ENCODE results near the gene TXLNB. TPM values are rescaled to one million over a fixed set of nuclear protein-coding genes. Genes with fewer than 3 reads are reported as not detected.
"Not testable (repeated sequence)": the region's sequence is repeated elsewhere in the genome, so short reads cannot be mapped to it uniquely, and the experiment has no call there.

TXLNB gene
- polyA plus RNA-seq, 4 donors: 1.3 to 2.2 (median 1.8) TPM

DNA sequence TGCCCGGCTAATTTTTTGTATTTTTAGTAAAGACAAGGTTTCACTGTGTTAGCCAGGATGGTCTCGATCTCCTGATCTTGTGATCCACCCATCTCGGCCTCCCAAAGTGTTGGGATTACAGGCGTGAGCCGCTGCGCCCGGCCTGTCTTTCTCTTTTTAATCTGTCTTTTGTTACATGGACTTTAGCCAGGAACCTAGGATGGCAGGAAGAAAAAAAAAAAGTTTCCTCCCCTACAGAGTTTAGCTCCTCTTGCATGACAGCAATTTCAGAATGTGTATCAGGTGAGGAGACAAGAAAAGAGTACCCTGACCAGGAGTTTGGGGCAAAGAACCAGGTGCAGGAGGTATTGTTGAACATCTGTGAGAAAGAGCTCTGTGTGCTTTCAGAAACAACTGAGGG lies 21.4 kb upstream of the TXLNB start:
- DNase-seq (ENCODE audit: low read depth in 4 of 4, low spot score in 3 of 4): no peak

DNA sequence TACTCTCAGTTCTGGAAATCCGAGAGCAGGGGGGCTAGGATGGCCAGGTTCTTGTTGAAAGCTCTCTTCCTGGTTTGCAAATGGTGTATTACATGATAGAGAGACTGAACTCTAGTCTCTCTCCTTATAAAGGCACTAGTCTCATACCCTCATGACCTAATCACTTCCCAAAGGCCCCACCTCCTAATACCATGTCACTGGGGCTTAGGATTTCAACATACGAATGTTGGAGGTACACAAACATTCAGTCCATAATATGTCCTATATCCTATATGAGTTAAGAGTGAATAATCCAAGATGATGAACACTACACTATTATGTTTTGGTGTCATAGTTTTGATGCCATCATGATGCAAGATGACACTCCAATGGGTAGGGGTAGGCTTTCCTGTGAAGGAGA lies 20.0 kb upstream of the TXLNB start:
- DNase-seq (ENCODE audit: low read depth in 4 of 4, low spot score in 3 of 4): no peak

DNA sequence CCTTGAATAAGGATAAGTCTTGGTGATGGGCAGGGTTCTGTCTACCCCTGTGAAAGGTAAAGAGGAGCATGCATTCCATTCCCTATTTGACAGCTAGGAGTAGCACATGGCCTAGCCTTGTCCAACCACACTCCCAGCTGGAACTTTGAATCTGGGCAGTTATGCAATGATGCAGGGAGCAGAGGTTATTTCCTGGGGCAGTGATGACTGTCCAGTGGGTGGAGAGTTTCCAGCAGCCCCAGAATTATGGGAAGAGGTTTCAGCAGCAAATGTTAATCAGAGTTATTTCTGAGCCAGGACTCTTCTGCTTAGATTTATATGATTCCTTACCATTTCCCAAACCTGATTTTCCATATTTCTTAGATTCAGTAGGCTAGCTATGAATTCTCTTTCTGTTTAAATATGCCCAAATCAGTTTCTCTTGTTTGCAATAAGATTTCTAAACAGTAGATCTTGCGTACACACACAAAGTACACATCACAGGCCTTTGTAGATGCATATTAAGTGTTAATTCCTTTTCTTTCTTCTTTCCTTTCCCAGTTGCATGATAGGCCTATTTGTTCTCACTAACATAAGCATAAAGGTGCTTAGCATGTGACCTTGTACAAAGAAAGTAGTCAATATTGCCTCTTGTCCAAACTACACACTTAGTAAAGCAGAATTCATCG lies 17.3 kb upstream of the TXLNB start:
- DNase-seq (ENCODE audit: low read depth in 4 of 4, low spot score in 3 of 4): no peak

DNA sequence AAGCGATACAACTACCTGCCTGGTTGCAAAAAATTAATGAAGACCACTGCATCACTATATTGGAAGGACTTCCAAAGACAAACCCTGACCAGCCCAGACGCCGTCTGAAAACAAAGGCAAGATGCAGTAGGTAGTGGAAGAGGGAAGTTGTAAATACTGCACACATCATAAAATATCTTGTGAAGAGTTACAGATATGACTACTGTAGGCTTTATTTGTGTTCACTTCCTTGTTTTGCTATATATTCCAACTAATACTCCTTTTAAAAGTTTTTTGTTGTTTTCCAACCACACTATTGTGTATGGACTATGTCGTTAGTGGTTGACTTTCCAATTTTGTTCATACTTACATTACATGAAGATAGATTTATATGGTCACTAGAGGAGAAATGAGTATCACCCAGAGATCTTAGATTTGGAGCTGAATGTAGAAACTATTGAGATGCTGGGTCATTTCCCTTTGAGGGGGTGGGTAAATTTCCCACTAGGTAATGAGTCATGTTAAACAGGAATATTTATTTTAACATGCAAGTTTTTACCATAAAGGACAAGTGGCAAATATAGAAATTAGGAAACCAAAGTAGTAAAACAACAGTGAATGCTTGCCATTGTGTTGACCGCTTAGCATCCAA lies 16.6 kb upstream of the TXLNB start:
- no peak for DNase-seq (ENCODE audit: low read depth in 4 of 4, low spot score in 3 of 4)

DNA sequence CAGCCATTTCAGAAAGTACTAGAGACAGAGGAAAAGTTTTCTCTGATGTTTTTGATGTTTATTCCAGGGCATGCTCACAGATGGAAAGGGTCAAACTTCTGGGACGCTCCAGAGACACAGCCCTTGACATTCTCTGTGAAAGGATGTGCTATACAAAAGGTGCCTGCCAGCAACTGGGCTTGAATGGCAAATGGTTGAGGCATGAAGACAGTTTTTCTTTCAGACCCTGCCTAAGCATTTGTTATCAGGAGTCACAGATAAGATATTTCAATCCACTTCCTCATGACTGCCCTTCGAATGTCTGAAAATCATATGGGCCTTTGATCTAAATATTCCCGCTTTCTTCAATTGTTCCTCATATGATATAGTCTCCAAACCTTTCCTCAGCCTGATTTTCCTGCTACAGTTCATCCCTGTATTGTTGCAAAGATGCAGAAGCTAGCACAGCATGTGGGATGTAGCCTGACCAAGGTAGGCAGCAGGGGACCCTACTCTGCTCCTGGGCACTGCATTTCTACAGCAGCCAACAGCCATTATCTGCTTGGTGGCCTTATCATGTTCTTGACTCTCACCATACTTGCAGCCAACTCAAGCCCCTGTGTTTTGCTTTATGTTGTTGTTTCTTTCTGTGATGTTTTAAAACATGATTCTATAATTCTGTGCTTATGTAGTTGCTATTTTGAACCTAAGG lies 14.6 kb upstream of the TXLNB start:
- no peak for DNase-seq (ENCODE audit: low read depth in 4 of 4, low spot score in 3 of 4)

DNA sequence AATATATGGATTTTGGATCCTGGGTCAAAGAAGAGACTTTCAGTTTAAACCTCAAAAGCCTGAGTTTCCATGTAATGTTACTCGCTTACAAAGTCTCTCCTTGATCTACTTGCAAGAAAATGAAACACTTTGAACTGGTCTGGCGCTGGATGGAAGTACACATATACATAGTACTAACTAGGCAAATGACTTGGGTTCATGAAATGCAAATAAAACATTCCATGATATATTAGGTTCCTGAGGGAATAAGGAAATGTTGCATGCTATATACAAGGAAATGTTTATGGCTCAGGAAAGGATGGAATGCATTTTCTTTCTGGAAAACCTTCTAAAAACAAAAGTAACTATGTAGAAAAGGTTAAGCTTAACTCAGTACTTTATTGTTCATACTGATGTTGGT lies 11.4 kb upstream of the TXLNB start:
- peak in 1 of 4 donors; percentile 38 for DNase-seq (ENCODE audit: low read depth in 4 of 4, low spot score in 3 of 4)

DNA sequence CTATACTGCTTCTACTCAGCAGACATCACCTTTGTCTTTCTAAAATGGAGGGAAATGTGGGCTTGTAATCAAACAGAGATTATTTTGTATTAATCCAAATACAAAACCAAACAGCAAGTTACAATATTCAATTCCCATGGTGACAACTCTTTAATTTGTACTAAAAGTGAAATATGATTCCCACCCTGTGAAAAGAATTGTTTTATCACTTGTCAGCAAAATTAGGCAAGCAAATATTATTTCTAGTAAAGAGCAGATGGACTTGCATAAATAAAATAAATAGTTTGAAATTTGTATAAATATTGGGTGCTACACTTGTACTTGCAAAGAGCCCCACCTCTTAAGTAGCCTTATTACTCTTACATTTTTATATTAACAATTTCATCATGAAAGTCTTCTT lies 6.1 kb upstream of the TXLNB start:
- no peak for DNase-seq (ENCODE audit: low read depth in 4 of 4, low spot score in 3 of 4)

DNA sequence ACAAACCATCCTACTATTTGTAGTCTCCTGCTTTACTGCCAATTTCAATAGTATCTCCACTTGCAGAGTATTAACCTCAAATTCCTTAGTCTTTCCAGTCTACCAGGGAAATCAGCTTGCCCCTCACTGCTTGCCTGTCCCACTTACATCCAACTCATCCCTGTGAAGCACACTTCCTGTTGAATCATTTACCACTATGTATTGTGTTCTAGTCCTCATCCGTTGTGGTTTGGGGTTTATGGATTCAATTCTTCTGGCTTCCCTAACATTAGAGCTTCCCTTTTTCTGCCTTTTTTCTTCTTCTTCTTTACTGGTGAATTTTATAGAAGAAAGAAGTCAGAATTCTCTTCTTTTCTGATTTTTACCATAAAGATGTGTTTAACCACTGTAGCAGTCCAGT lies 5.1 kb upstream of the TXLNB start:
- no peak for DNase-seq (ENCODE audit: low read depth in 4 of 4, low spot score in 3 of 4)

DNA sequence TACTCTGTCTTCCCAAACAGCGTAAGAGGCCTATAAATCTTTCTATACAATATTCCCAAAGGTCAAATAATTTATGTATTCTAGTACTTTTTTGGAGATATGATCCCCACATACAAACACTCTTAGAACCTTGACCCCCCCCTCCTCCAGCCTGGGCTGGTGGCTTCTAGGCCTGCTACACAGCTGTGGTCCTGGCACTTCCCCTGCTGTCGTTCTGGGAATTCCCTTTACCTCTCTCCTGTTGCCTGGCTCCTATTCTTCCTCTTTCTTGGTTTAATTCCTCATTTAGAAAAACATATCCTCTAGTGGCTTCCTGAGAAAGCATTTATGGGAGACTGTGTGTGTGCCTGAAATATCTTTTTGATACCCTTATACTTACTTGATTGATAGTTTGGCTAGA lies 4.1 kb upstream of the TXLNB start:
- no peak for DNase-seq (ENCODE audit: low read depth in 4 of 4, low spot score in 3 of 4)

DNA sequence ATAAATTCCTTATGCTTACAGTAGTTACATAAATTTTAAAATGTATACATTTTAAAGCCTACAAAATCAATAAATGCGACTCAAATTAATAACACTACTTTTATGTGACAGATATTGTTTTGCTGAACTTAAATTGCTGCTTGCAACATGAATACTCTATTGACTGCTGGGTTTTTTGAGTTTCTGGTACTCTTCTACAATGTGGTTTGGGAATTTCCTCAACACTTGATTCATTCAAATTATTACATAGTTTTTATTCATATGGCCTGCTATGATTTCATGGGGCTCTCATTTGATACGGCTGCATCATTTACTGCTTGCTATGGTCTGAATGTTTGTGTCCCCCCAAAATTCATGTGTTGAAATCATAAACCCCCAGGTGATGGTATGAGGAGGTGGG lies 2.3 kb upstream of the TXLNB start:
- DNase-seq (ENCODE audit: low read depth in 4 of 4, low spot score in 3 of 4): no peak

DNA sequence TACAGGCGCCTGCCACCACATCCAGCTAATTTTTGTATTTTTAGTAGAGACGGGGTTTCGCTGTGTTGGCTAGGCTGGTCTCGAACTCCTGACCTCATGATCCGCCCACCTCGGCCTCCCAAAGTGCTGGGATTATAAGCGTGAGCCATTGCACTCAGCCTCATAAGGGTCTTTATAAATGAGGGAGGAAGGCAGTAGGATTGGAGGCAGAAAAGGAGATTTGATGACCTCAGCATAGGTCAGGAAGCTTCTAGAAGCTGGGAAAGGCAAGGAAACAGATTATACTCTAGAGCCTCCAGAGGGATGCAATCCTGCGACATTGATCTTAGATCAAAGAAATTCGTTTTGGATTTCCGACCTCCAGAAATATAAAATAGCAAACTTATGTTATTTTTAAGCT lies 1.4 kb upstream of the TXLNB start:
- not testable (repeated sequence) for DNase-seq (ENCODE audit: low read depth in 4 of 4, low spot score in 3 of 4)

DNA sequence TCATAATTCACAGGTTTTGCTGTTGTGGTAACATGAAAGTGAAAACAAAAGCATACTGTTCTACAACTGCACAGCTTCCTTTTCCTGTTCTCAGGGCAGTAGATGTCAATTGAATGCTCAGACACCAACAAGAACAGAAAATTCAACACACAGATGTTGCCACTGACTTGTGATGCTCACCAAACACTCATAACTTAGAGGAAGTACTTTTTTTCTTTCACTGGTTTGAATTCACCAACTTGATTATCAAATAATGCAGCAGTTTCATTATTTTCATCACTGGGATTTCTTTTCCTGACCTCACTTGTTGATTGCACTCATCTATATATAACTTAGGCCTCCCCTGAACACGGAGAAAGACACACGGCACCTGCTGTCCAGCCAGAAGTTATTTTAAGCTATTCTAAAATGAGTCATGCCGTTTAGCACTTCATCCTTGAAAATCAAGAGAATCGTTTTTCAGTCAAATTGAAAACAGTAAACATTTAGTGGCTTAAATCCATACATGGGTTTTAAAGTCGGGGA lies 949 bp downstream of the TXLNB start:
- DNase-seq (ENCODE audit: low read depth in 4 of 4, low spot score in 3 of 4): peak in 1 of 4 donors; percentile 10

DNA sequence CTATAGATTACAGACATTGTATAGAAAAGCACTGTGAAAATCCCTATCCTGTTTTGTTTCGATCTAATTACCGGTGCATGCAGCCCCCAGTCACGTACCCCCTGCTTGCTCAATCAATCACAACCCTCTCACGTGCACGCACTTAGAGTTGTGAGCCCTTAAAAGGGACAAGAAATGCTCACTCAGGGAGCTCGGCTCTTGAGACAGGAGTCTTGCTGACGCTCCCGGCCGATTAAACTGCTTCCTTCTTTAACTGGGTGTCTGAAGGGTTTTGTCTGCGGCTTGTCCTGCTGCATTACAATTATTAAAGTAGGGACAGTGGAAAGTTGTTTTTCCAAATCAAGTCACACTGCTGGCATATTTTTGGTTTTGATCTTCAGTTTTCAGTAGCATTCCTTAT lies 2.6 kb downstream of the TXLNB start:
- DNase-seq (ENCODE audit: low read depth in 4 of 4, low spot score in 3 of 4): no peak

DNA sequence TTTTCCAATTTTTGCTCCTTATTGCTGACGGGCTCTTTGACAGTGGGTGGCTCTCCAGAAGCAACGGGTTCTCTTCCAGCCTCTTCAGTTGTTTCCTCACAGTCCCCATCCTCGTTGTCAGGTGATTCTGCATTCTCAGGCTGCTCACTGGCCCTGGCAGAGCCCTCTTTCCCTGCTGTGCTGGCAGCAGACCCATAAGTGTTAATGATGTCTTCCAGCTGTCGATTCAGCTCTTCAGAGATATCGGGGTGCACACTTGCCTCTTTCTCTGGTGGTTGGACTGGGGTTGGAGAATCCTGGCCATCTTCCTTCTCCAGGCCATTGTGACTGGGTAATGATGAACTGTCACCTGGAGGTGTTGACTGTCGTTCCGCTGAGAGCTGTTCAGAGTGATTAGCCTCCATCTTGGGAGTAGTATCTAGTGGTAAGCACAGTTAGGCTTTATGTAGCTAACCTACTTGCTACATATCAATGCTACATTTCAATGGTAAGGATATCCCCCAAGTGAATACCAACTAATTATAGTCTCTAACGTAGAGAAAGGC lies 3.2 kb downstream of the TXLNB start:
- DNase-seq (ENCODE audit: low read depth in 4 of 4, low spot score in 3 of 4): no peak

DNA sequence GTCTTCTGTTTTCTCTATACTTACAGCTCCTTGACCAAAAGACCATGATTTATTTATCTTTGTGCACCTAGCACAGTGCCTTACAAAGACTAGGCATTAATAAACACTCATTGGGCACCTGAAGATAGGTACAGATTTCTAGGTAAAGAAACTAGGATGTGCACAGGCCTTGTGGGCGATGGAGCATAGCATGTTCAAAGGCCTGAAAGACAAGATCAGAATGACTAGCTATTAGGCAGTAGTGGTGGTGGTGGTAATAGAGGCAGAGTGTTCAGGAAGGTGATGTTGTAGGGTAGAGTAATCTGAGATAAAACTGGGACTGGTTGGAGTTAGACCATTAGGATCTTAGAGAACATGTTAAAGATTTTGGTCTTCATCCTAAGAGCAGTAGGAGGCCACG lies 3.9 kb downstream of the TXLNB start:
- DNase-seq (ENCODE audit: low read depth in 4 of 4, low spot score in 3 of 4): no peak

DNA sequence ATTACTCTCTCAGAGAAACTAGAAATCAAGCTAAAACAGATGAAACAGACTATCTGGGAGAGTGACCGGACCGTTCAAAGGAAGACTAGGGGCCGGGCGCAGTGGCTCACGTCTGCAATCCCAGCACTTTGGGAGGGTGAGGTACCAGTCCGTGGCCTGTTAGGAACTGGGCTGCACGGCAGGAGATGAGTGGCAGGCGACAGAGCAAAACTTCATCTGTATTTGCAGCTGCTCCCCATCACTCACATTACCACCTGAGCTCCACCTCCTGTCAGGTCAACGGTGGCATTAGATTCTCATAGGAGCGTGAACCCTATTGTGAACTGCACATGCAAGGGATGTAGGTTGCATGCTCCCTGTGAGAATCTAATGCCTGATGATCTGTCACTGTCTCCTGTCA lies 5.4 kb downstream of the TXLNB start:
- DNase-seq (ENCODE audit: low read depth in 4 of 4, low spot score in 3 of 4): not testable (repeated sequence)

DNA sequence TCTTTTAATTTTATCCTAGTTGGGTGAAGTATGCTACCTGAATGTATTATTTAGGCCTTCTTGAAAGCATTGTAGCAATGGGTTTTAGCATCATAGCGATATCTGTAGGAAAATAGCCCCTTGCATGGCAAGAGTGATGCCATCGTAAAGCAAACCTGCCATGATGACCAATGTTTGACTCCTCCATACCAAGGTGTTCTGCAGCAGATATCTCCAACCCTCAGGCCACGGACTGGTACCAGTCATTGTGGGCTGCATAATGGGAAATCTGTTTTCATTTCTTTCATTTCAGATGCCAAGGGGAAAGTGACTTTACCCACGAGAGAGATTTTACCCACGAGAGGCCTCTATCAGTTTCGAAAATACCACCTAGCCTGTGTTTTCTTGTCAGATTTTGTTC lies 6.2 kb downstream of the TXLNB start:
- DNase-seq (ENCODE audit: low read depth in 4 of 4, low spot score in 3 of 4): no peak

DNA sequence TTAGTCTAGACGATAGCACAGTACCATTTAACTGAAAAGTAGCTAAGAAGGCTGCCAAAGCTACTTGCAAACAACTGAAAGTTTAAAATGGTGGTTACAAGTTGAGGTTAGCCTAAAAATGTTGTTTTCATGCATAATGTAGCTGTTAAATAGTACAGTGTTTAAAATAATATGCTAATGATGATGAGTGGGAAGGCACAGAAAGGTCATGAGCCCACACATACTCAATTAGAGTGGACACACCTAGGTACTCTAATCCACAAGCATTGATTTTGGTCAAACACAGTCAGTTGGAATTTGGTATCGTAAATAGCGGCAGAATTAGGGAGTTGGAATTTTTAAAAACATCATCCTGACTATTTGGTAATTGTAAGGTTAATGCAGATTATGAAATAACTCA lies 7.0 kb downstream of the TXLNB start:
- DNase-seq (ENCODE audit: low read depth in 4 of 4, low spot score in 3 of 4): no peak

DNA sequence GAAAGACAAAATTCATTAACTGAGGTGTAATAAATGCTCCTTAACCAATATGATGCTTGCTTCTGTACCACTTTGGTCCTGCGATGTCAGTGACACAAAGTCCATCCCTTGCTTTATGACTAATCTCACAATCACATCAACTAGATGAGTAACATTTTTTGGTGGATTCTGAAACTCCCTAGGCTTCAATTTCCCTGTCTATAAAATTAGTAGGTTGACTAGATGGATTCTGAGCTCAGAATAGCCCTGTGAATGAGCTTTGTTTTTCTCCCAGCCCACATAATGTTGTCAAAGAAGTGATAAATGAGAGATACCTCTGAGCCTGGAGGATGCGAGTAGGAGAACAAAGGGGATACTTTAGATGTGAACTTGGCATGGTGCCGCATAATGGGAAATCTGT lies 9.1 kb downstream of the TXLNB start:
- DNase-seq (ENCODE audit: low read depth in 4 of 4, low spot score in 3 of 4): no peak

DNA sequence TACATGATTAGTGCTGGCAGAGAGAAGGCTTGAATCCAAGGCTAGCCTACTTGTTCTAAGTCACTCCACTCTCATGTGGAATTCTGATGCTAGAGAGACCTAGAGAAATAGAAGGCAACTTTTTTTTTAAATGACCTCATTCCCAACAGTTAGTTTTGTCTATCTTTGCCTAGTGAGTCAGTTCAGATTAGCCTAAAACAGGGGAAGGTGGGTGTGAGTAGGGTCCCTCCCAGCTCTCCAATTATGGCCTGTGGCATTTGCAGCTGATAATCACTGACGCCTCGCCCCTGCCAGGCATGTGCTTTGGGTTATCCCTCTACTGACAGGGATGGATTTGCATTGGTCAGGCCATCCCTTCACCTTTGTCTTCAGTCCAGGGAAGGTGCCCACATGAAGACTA lies 13.6 kb downstream of the TXLNB start:
- DNase-seq (ENCODE audit: low read depth in 4 of 4, low spot score in 3 of 4): no peak

DNA sequence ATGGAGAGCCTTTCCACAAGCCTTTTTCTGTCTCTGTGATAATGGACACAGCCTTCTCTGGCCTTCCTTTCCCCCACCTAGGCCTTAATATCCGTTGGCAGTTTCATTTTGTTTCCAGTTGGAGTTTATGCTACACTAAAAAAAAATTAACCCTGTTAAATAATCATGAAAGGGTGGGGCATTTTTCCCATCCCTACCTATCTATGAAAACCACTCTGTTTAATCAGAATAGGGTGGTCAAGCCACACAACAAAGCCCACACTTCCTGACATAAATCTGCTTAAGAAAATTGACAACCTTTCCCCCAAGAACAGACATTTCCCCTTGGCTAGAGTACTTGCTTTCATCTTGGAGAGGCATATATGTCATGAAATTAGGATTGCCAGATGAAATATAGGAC lies 14.2 kb downstream of the TXLNB start:
- DNase-seq (ENCODE audit: low read depth in 4 of 4, low spot score in 3 of 4): no peak

DNA sequence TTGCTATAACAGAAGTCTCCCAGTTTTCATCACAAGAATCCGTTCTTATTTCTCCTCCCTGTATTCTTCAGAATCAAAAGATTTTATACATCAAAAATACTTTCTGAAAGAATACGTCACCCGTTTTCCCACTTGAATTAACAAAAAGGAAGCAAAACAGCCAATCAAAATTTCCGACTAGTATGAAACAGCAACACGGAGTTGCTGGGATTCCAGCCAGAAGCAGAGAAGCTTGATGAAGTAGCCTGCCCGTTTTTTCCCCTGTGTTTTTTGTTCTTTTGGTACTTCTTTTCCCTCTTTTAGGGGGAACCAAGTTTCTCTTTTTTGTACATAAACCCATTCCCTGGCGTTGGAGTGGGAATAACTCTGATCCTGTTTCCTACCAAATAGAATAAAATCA lies 14.6 kb downstream of the TXLNB start:
- DNase-seq (ENCODE audit: low read depth in 4 of 4, low spot score in 3 of 4): no peak

Measured in right renal pelvis (tissue), 4 donors.